ENCODE data around the gene CYTH1.

- no peak for TF ChIP-seq CTCF (IDR thresholded peaks at IDR 0.05)
- no peak for TF ChIP-seq POLR2A (IDR thresholded peaks at IDR 0.05)
Measured at GRCh38 chr17:78774956-78775571, 7.0 kb downstream of the CYTH1 start.
